ENCODE results near the gene PIGC.
"Not testable (repeated sequence)": the region's sequence is repeated elsewhere in the genome, so short reads cannot be mapped to it uniquely, and the experiment has no call there.

PIGC gene

DNA sequence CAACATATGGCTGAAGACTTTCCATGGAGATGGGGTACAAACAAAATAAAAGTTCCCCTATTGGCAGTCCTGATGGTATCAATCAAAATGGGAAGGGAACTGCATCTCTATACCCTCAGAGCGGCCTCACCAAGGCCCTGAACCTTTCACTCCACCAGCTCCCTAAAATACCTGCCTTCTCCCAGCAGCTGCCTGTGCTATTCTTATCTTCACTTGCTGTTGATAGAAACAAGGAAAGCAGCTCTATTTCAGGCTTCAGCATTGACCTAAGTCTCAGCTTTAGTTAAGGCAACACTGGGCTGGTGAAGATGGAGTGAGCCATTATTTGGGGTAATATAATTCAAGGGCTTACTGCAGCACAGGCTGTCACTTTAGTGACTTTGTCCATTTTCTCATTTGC is 21.7 kb upstream of the PIGC start:
- no peak for DNase-seq

- no peak for DNase-seq
These were observed 17.0 kb upstream of the PIGC start for GRCh38 chr1:172460887-172461315.

- no peak for DNase-seq
These were observed 16.3 kb upstream of the PIGC start for GRCh38 chr1:172460177-172460576.

DNA sequence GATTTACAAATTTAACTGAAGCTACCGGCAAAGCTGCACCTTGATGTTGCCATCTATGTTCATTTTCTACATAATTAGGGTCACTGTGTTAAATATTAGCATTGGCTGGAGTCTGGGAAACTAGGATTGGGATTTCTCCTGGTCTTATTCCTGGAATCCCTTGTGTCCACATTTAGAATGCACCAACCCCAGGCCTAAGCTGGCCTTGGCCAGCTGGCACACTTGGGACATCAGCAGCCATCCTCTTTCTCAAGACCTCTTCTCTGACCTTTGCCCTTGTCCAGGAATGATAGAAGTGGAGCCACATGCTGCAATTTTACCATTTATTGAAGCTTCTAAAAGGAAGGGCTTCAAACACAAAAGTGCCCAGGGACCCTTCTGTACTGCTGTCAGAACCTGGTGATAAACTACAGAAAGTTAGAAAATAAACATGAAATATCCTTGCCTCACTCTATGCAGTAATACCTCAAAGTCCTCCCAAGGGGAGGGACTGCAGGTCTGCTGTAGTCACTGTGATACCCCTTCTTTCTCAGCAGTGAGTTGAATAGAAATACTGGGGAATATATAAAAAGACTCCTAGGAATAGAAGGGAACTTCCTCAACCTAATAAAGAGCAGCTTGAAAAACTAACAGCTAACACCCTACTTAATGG is 13.7 kb upstream of the PIGC start:
- no peak for DNase-seq

- DNase-seq = no peak
These were observed 12.5 kb upstream of the PIGC start for GRCh38 chr1:172456344-172456769.

DNA sequence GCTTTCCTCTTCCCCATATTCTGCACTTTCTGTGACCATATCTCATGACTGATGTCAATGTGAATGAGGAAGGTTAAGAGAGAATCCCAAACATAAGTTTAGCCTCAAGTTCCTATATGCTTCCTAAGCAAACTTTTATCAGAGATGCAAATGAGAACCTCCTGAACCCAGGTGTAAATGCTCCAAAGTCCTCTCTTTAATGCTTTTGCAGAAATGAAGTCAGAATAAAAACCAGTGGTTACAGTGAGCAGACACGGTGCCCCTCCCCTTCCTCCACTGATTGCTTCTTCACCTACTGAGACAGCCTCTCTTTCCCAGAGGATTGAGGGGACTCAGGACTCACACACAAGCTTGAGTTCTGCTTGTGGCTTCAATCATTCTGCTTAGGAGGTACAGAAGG is 11.6 kb upstream of the PIGC start:
- no peak for DNase-seq

GRCh38 chr1:172453607-172454006 is 9.7 kb upstream of the PIGC start:
- no peak for DNase-seq

DNA sequence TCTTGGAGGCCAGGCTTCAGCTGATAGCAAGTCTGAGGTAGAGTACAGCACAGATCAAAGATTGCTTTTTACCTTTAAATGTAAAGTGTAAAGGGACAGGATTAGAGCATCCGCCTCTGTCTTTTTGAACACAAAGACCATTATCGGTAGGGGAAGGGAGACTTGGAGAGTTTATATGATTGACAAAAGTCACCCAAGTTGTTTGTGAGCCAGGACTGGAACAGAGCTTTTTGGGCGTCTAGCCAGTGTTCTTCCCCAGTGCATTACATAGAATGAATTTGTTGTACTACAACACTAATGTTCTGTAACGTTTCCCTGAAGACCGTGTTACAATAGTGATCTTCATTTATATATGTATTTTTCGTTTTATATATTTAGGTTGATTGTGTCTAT is 9.3 kb upstream of the PIGC start:
- DNase-seq = no peak

- DNase-seq = no peak
These were observed 8.8 kb upstream of the PIGC start for GRCh38 chr1:172452536-172453152.

DNA sequence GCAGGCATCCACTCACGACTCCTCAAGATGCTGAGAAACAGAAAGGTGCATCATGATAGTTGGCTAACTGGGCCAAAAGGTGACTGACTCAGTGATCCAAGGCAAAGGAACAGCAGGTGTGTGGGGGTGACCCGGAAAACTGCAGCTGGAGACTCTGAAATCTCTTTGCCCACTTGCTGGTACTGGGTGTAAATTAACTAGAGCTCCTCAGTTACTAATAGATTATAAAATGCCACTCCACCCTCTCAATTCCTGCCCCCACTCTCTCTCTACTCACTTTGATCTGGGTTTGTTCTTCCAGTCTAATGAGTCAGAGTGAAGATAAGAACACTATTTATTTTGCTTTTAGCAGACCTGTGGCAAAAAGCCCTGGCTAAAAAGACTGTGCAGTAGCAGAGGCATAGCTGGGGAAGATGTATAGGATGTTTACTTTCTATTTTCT is 7.2 kb upstream of the PIGC start:
- DNase-seq = no peak

DNA sequence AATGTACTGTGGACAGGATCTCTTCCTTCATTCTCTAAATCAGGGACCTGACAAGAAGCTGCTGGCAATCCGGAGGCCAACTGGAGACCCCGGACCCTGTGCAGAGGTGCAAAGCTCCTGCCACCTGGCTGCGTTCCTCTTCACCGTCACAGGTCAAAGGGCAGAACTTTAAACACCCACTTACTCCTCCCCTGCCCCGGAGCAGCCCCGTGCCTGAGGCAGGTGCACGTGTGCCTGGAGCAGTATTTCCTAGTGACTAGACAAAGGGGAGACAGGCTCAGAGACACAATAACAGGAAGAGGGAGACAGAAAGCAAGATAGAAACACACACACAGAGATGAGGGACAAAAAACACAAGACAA is 6.6 kb upstream of the PIGC start:
- DNase-seq = no peak

DNA sequence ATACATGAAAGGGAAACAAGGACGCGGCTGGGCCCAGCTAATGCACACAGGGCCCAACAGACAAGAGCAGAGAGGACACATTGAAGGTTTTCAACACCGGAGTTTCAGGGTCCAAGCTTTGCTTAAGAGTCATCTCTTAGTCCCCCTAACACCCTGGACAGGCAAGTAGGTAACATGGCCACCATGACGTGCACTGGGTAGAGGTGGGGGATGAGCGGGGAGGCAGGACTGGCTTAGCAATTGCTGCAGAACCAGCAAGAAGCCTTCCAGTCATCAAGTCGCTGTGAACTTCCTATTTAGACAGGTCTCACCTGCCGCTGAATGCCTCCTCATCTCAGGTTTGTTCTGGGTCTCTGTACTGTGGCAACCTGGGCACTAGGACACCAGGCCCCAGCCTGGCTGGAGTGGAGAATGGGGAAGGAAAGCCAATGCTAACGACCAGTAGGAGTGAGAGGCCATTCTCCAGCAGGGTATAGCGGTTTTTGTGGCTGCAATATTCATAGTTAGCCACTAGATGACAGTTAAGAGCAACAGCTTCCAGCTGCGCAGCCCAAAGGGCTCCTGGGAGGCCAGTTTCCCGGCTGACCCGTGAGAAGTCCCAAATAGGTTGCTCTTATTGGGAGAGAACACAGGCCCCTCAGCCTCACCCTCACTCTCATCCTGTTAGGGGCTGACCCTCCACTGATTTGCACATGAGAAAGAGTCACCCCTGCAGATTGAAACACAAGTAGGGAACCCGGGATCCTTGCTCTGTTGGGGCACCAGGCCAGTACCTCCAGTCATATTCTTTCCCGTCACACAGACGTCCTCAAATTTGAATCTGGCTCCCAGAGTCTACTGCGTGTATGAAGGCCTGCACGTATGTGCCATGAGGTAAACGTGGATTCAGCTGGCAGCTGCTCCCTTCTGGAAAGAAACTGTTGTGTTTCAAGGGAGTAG is 6.0 kb upstream of the PIGC start:
- peak; percentile 26 for DNase-seq

DNA sequence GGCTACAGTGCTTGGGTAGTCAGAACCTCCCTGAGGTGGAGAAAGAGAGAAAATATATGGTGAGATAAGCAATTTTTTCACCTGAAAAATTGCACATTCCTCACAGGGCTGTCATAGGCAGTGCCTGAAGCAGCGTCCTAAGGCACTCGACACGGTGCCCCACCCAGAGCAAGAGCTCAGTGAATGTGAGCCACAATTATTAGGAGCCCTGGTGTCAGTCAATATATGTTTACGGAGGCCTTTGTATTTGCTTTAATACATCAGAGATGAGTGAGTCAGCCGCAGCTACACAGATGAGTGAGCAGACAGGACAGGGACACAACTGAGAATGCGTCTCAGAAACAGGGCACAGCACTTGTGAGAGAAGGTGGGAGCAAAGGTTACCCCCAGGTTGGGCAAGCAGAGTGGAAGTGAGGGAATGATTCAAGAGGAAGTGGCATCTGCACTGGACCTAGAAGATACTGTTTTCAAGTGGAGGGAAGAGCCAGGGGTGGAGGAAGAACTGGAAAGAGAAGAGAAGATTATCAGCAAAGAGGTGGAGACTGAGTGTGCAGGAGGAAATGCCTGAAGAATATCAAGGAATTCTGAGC is 5.2 kb upstream of the PIGC start:
- DNase-seq = no peak

- no peak for DNase-seq
These were observed 3.8 kb upstream of the PIGC start for GRCh38 chr1:172447641-172448040.

- DNase-seq = no peak
These were observed 2.7 kb upstream of the PIGC start for GRCh38 chr1:172446547-172446946.

- no peak for DNase-seq
These were observed 865 bp downstream of the PIGC start for GRCh38 chr1:172442843-172443565.

DNA sequence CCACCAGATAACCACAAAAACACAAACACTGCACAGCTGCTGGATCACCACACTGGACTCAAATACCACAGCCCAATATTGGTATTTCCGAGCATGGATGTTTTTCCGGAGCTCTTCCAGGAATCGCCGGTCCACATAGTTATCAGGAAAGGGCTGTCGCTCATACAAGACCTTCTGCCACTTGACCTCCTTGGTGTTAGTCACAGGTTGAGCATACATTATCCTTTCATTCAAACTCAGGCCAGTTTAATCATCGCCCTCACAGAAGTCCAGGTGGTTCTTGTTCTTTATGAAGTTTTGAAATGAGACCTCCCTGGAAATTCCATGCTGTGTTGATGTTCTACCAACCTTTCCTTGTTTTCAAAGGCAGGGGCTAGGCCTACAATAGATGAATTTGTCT is 1.5 kb downstream of the PIGC start:
- no peak for DNase-seq

- not testable (repeated sequence) for DNase-seq
These were observed 6.7 kb downstream of the PIGC start for GRCh38 chr1:172437183-172437582.

- no peak for DNase-seq
These were observed 12.1 kb downstream of the PIGC start for GRCh38 chr1:172431721-172432192.

- no peak for DNase-seq
These were observed 12.7 kb downstream of the PIGC start for GRCh38 chr1:172431204-172431603.

DNA sequence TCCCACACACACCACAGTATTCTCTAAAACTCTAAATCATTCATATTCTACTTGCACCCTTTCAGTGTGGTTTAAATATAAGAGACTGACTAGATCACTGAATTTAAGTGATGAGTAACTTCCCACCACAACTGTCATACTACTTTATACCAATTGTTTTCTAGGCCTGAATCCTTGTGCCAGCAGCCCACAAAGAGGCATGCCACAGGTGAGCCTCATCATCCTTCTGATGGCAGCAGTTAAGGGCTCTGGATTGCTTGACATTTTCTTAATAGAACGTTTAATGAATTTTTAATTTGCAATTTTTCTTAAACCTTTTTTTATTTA is 13.8 kb downstream of the PIGC start:
- no peak for DNase-seq

DNA sequence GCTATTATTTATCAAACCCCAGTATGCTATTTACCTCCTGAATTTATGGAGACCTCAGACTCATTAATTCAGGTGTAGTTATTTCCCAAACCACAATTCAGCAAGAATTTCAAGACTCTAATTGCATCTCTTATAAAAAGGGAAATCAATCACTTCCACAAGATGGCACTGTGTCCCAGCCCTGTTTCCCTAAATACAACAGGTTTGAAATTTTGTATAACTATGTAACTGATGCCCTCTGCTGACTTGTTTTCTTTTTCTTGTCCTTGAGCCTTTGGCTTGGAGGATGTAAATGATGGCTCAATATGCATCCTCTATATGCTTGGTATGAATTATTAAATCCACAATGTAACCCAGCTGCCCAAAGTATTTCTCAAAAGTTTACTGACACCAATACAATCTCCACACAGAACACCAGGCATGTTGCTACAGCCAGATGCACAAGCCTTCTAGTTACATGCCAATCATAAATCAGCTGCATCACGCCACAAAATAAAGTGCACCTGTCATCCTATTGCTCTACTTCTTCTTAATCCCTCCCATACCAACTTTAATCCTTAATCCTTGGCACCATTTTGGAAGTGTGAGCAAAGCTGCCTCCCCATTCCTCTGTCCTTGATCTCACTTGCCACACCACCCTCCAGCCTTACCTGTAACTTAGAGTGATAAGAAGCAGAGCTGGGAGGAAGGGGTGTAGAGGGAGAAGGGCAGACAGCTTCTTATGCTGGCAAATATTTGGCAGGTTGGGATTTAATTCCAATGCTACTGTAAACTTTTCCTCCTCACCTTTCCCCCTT is 14.3 kb downstream of the PIGC start:
- peak; percentile 23 for DNase-seq
